Psoas muscle (tissue), 8 donors: Measurements from ENCODE around the gene ATF2. TPM values are rescaled to one million over a fixed set of nuclear protein-coding genes. Genes with fewer than 3 reads are reported as not detected.

ENCODE experiments used
- ATAC-seq, 4 donors: fragments of 200-7000 bp; cut with Tn5 transposase; one replicate each; pipeline ENCODE4 v1.9.1; 2020; ENCODE audit warnings: moderate library complexity in 3 of 4, mild to moderate bottlenecking in 2 of 4
- DNase-seq, 2 donors: peaks; one replicate each; pipeline ENCODE4 v3.0.0-alpha.2; 2020
- H3K27ac ChIP-seq: fragments of 200-600 bp; one replicate; pipeline ENCODE4 v1.8.0; 2022
- H3K27me3 ChIP-seq, 3 donors: fragments of 200-600 bp in 1 of 3; one replicate each; pipeline versions ENCODE4 v1.6.1 to v1.8.0; 2013 to 2022; ENCODE audit warnings: low read length in 2 of 3, mild to moderate bottlenecking in 2 of 3, moderate library complexity in 1 of 3; ENCODE audit not compliant: insufficient read depth in 3 of 3
- H3K36me3 ChIP-seq, 2 donors: fragments of 200-600 bp in 1 of 2; one replicate each; pipeline versions ENCODE4 v1.6.1 to v1.8.0; 2013 to 2022; ENCODE audit warnings: low read depth in 1 of 2, mild to moderate bottlenecking in 1 of 2, moderate library complexity in 1 of 2; ENCODE audit not compliant: insufficient read depth in 1 of 2
- H3K4me1 ChIP-seq: fragments of 200-600 bp; one replicate; pipeline ENCODE4 v1.8.0; 2022
- H3K4me3 ChIP-seq: fragments of 200-600 bp; one replicate; pipeline ENCODE4 v1.8.0; 2022; ENCODE audit warnings: mild to moderate bottlenecking
- H3K9me3 ChIP-seq: fragments of 200-600 bp; one replicate; pipeline ENCODE4 v1.8.0; 2022
- CTCF ChIP-seq: fragments of 200-600 bp; IDR thresholded peaks from one replicate; pipeline ENCODE4 v1.8.0; 2022; ENCODE audit warnings: antibody characterized with exemption
- WGBS, 3 donors: extraction: QIAGEN DNeasy Blood & Tissue Kit; methylation state at CpG; one replicate each; pipeline versions ENCODE4 v1.1.6 to v1.1.7; 2013; 5-methylcytosine and 5-hydroxymethylcytosine counted together
- intact Hi-C, 2 donors: fragments of 100-400 bp; cut with DNase I; formaldehyde crosslinking; loops; one replicate each; pipeline versions ENCODE4 v1.11.0 to v1.14.2; 2022
- polyA plus RNA-seq, 3 donors: library from polyadenylated mRNA; stranded (reverse); fragments of 200-250 nt; gene quantifications; one replicate each; pipeline ENCODE4 v1.2.3, GENCODE V29; 2013
- total RNA-seq, 4 donors: library from RNA; stranded (reverse); fragmentation: NEBNext Ultra II Directional in 2 of 4; extraction: Animal tissue kit (Norgen Biotek cat#: 25700) in 2 of 4; gene quantifications; one replicate each; pipeline versions ENCODE4 v1.2.1 to v1.2.4, GENCODE V29; 2021 to 2023
- donor health status: healthy with polysubstance abuse.
- donor health status: DM: no; HTN: no; CAD: no; lungs with moderate emphysema.
- donor health status: Bipolar disorder and iron deficiency.
- donor health status: healthy.
- donor health status: DM: yes; HTN: yes; CAD: no.
- donor health status: DM: no; HTN: no; CAD: no.
- donor health status: DM: no; HTN: no; CAD: no.
- donor health status: DM: yes; HTN: yes; CAD: no.

Gene ATF2
- total and polyA plus RNA-seq, 7 donors: 6.9 to 22.3 (median 18.7) TPM

GRCh38 chr2:175037941-175038340 is 130.1 kb downstream of the ATF2 start:
- Histone ChIP-seq H3K4me3 (no peak overlapping the region), H3K4me1 (no peaks in the 10 kb centered on the region), H3K27me3 (no peaks in the 10 kb centered on the region), H3K9me3 (no peaks in the 10 kb centered on the region), H3K36me3 (no peaks in the 10 kb centered on the region), H3K27ac (no peak overlapping the region)
- 73 to 92% (median 82%) methylated on average over 2 of the region's 2 CpGs for WGBS, 3 donors
- DNase-seq: no peak
- ATAC-seq: no peak
- intact Hi-C loops: no loop called here
- no peak for TF ChIP-seq CTCF

GRCh38 chr2:175036582-175037018 is 131.4 kb downstream of the ATF2 start:
- TF ChIP-seq CTCF: peak; percentile 43
- intact Hi-C loops: no loop called here
- WGBS, 3 donors: 55 to 73% (median 61%) methylated on average over 5 of the region's 5 CpGs
- ATAC-seq (no peak), DNase-seq (no peak)
- no peaks in the 10 kb centered on the region for H3K27me3 ChIP-seq
- H3K36me3 ChIP-seq: no peaks in the 10 kb centered on the region
- H3K4me1 ChIP-seq: no peaks in the 10 kb centered on the region
- H3K27ac ChIP-seq: no peak overlapping the region
- no peak overlapping the region for H3K4me3 ChIP-seq
- H3K9me3 ChIP-seq: no peaks in the 10 kb centered on the region

- intact Hi-C loops: no loop called here
- TF ChIP-seq CTCF: no peak
Observed at GRCh38 chr2:175035806-175036205, 132.2 kb downstream of the ATF2 start.

GRCh38 chr2:175034716-175035115 is 133.3 kb downstream of the ATF2 start:
- Histone ChIP-seq H3K4me3 (no peak overlapping the region), H3K27me3 (no peaks in the 10 kb centered on the region), H3K27ac (no peak overlapping the region), H3K9me3 (no peaks in the 10 kb centered on the region), H3K4me1 (no peaks in the 10 kb centered on the region), H3K36me3 (no peaks in the 10 kb centered on the region)
- no peak for TF ChIP-seq CTCF
- 91 to 96% (median 95%) methylated on average over 3 of the region's 3 CpGs for WGBS, 3 donors
- DNase-seq (no peak), ATAC-seq (no peak)
- intact Hi-C loops: no loop called here

More at GRCh38 chr2:175035806-175036205, 132.2 kb downstream of the ATF2 start:
- H3K36me3 ChIP-seq: no peaks in the 10 kb centered on the region
- H3K4me3 ChIP-seq: no peak overlapping the region
- WGBS, 3 donors: 61 to 70% (median 61%) methylated on average over 3 of the region's 3 CpGs
- no peaks in the 10 kb centered on the region for H3K9me3 ChIP-seq
- ATAC-seq (no peak), DNase-seq (no peak)
- H3K27me3 ChIP-seq: no peaks in the 10 kb centered on the region
- H3K27ac ChIP-seq: no peak overlapping the region
- no peaks in the 10 kb centered on the region for H3K4me1 ChIP-seq
